Measurements from ENCODE around the gene LCN15. TPM values are rescaled to one million over a fixed set of nuclear protein-coding genes. Genes with fewer than 3 reads are reported as not detected.

Gene LCN15
- total RNA-seq, 1 donor from 2014 or later: not detected

DNA sequence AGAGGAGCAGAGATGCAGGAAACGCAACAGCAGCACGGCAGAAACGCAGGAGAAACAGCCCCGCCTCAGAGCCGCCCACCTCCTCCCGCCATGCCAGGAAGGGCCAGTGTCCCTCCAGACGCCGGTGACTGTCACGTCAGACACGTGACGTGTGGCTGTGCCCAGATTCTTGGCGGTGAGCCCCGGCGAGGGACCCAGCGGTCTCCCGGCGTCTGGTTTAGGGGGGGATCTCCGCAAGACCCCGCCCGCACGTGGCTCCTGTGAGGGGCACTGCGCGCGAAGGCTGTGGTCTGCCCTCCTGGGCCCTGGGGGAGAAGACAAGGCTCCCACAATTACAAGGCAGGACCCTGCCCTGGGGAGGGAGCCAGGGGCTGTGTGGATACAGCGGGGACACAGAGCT, 3.9 kb downstream of the LCN15 start:
- H3K4me1 Mint-ChIP-seq: peaks cover 19% of the 10 kb centered on the region

GRCh38 chr9:136759436-136760325, 4.6 kb downstream of the LCN15 start:
- no peak for DNase-seq (ENCODE audit: low spot score)
- Histone ChIP-seq H3K79me2 (ENCODE audit: low read depth) (no peaks in the 10 kb centered on the region), H2AFZ (replicated peaks) (no peak overlapping the region), H3K4me1 (peaks cover 13% of the 10 kb centered on the region), H3K27ac (no peak overlapping the region), H3K4me3 (no peak overlapping the region), H3K9ac (no peak overlapping the region), H3K36me3 (no peaks in the 10 kb centered on the region), H3K9me3 (ENCODE audit: low read depth) (no peaks in the 10 kb centered on the region), H3K4me2 (no peak overlapping the region), H4K20me1 (ENCODE audit: low read depth) (no peaks in the 10 kb centered on the region), H3K27me3 (no peaks in the 10 kb centered on the region), H3F3A (ENCODE audit: low read depth) (peaks cover 17% of the 10 kb centered on the region)
- H3K9me3 Mint-ChIP-seq: peaks cover 7% of the 10 kb centered on the region
- H3K4me1 Mint-ChIP-seq: peaks cover 19% of the 10 kb centered on the region
- H3K36me3 Mint-ChIP-seq: no peaks in the 10 kb centered on the region
- peak overlapping the region; percentile 43 for H3K4me3 Mint-ChIP-seq
- TF ChIP-seq EZH2phosphoT487 (IDR thresholded peaks at IDR 0.05): no peak
- TF ChIP-seq, protein P1, sequence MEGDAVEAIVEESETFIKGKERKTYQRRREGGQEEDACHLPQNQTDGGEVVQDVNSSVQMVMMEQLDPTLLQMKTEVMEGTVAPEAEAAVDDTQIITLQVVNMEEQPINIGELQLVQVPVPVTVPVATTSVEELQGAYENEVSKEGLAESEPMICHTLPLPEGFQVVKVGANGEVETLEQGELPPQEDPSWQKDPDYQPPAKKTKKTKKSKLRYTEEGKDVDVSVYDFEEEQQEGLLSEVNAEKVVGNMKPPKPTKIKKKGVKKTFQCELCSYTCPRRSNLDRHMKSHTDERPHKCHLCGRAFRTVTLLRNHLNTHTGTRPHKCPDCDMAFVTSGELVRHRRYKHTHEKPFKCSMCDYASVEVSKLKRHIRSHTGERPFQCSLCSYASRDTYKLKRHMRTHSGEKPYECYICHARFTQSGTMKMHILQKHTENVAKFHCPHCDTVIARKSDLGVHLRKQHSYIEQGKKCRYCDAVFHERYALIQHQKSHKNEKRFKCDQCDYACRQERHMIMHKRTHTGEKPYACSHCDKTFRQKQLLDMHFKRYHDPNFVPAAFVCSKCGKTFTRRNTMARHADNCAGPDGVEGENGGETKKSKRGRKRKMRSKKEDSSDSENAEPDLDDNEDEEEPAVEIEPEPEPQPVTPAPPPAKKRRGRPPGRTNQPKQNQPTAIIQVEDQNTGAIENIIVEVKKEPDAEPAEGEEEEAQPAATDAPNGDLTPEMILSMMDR (IDR thresholded peaks at IDR 0.05): no peak
- TF ChIP-seq EZH2 (IDR thresholded peaks at IDR 0.05): no peak
- H3K27ac Mint-ChIP-seq: peak overlapping the region; percentile 99
- peaks cover 8% of the 10 kb centered on the region for H3K27me3 Mint-ChIP-seq (ENCODE audit: insufficient read depth, low read depth)

More for the DNA sequence above, 3.9 kb downstream of the LCN15 start:
- Histone ChIP-seq H3K4me3 (no peak overlapping the region), H2AFZ (replicated peaks) (no peak overlapping the region), H3K9ac (no peak overlapping the region), H3F3A (ENCODE audit: low read depth) (peaks cover 14% of the 10 kb centered on the region), H3K9me3 (ENCODE audit: low read depth) (no peaks in the 10 kb centered on the region), H3K36me3 (no peaks in the 10 kb centered on the region), H3K27ac (no peak overlapping the region), H3K27me3 (no peaks in the 10 kb centered on the region), H3K4me1 (peaks cover 10% of the 10 kb centered on the region), H4K20me1 (ENCODE audit: low read depth) (no peaks in the 10 kb centered on the region), H3K4me2 (no peak overlapping the region), H3K79me2 (ENCODE audit: low read depth) (no peaks in the 10 kb centered on the region)
- Mint-ChIP-seq H3K9me3 (peaks cover 4% of the 10 kb centered on the region), H3K27ac (peak overlapping the region; percentile 99), H3K4me3 (peak overlapping the region; percentile 29), H3K27me3 (ENCODE audit: insufficient read depth, low read depth) (peaks cover 7% of the 10 kb centered on the region), H3K36me3 (no peaks in the 10 kb centered on the region)
- TF ChIP-seq, protein P1 (IDR thresholded peaks at IDR 0.05): no peak
- no peak for TF ChIP-seq EZH2phosphoT487 (IDR thresholded peaks at IDR 0.05)
- no peak for TF ChIP-seq EZH2 (IDR thresholded peaks at IDR 0.05)
- DNase-seq (ENCODE audit: low spot score): no peak

- Histone ChIP-seq H4K20me1 (ENCODE audit: low read depth) (no peaks in the 10 kb centered on the region), H3F3A (ENCODE audit: low read depth) (peaks cover 17% of the 10 kb centered on the region), H3K4me1 (peaks cover 13% of the 10 kb centered on the region), H3K27ac (no peak overlapping the region), H3K79me2 (ENCODE audit: low read depth) (no peaks in the 10 kb centered on the region), H3K9me3 (ENCODE audit: low read depth) (no peaks in the 10 kb centered on the region), H3K4me3 (no peak overlapping the region), H3K27me3 (no peaks in the 10 kb centered on the region), H3K4me2 (no peak overlapping the region), H3K9ac (no peak overlapping the region), H2AFZ (replicated peaks) (no peak overlapping the region), H3K36me3 (no peaks in the 10 kb centered on the region)
- Mint-ChIP-seq H3K27ac (no peak overlapping the region), H3K36me3 (no peaks in the 10 kb centered on the region), H3K4me3 (no peak overlapping the region), H3K27me3 (ENCODE audit: insufficient read depth, low read depth) (peaks cover 8% of the 10 kb centered on the region), H3K9me3 (peaks cover 7% of the 10 kb centered on the region), H3K4me1 (peaks cover 19% of the 10 kb centered on the region)
- DNase-seq (ENCODE audit: low spot score): no peak
- no peak for TF ChIP-seq EZH2phosphoT487 (IDR thresholded peaks at IDR 0.05)
- TF ChIP-seq EZH2 (IDR thresholded peaks at IDR 0.05): no peak
- TF ChIP-seq, protein P1 (IDR thresholded peaks at IDR 0.05): no peak
These were observed 5.3 kb downstream of the LCN15 start for GRCh38 chr9:136759001-136759400.
